ENCODE data around the gene CLEC10A.

GRCh38 chr17:7108560-7108925, 28.5 kb upstream of the CLEC10A start:
- TF ChIP-seq CTCF (conservative IDR thresholded peaks at IDR 0.05 in 1 of 2, IDR thresholded peaks at IDR 0.05 in 1 of 2; ENCODE audit: low read depth in 1 of 2, low read length in 2 of 2) = no peak
- TF ChIP-seq EZH2 (IDR thresholded peaks at IDR 0.05; ENCODE audit: low read length, missing control alignments) = no peak

Data from fibroblast of lung (primary cell).